NCI-H2196 (cell line): ENCODE data around the gene ORM2.
A peak's percentile ranks its signal among the peaks of the same experiment; 100 is the strongest.

Experiments
- DNase-seq: peaks from one replicate; lab custom pipeline; 2025; ENCODE audit not compliant: unreplicated experiment; lab: John Stamatoyannopoulos, UW

ORM2 gene

DNA sequence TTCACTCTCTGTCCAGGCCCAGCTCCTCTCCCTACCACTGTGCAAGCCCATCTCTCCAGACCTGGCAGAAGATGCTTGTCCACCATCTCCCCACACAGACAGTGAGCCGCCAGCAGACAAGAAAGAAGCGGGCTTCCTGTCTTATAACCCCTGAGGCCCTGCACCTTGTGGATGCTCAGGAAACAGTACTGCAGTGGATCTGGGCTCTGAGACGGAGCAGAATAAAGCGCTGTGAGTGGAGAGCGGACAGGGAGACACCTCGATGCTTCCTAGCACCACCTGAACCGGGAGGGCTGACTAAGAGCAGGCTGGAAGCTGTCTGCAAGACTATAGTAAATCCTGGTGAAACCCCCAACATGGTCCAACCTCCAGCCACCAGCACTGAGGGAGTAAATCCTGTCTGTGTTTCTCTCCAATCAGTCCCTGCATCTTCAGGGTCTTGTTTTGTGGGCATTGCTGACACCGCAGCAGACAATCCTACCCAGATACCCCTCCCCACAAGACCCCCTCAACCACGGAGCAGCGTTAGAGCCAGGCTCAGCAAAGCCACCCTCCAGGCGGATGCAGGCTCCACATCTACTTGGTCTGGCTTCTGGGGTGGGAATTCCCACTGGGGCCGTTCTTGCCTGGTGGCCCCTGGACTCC, 18.7 kb downstream of the ORM2 start:
- no peak for DNase-seq

DNA sequence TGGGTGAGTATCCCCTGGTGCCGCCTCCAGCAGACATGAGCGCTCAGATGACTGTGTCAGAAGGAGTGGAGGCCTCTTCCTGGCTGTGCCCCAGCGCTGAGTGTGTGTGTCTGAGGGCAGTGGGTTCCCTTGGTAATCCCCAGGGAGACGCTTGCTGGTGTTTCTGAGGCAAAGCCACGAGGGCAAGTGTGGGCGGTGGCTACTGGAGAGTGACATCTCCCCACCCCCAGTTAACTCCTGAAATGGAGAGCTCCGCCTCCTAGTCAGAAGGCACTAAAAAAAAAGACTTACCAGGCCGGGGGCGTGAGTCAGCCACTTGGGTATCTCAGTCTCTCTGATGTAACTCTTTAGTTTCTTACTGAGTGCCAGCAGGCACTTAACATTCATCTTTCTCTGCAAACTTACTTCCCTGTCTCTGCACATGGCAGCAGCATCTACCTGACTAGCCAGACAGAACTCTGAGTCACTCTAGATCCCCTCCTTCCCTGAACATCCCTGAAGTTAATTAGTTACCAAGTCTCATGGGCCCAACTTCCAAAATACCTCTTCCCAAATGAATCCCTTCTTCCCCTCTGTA, 19.3 kb downstream of the ORM2 start:
- peak; percentile 12 for DNase-seq

GRCh38 chr9:114349713-114350480, 20.2 kb downstream of the ORM2 start:
- DNase-seq = no peak

DNA sequence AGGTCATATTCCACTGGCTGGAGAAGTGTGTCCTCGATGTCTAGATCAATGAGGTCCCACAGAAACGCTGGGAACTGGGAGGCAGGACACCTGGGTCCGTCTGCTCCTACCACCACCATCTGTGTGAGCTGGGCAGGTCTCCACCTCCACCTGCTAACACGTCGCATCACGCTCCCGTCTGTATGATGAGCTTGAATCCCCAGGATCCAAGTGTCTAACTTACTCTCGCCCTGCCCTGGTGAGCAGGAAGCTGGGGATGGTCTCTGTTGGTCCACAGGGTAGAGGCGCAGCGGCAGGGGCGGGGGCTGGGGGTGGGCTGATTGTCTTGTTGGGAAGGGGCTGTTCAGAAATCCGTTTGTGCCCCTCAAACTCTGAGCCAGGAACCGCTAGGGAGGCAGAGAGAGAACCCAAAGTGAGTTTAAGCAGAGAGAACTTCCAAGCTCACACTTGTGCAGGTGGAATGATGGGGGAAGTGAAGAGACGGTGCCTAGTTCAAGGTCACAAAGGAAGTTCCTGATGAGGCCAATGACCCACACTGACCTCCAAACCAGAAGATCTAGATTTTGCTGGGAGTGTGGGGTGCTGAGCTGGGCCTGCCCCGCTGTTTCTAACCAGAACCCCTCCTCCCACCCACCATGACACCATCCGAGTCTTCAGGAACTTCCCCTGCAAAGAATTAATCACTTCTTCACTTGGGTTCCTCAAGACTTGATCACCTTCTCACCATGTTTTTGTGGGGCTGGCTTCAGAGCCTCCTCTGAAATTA, 21.1 kb downstream of the ORM2 start:
- DNase-seq = no peak

DNA sequence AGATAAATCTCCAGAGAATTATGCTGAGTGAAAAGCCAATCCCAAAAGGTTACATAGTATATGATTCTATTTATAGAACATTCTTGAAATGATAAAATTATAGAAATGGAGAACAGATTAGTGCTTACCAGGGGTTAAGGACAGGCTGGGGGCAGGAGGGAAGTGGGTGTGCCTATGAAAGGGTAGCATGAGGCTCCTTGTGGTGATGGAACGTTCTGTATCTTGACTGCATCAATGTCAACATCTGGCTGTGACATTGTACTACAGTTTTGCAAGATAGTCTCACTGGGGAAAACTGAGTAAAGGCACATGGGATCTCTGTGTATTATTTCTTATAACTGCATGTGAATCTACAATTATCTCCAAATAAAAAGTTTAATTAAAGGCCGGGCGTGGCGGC, 22.3 kb downstream of the ORM2 start:
- DNase-seq = no peak

- DNase-seq = no peak
Observed at GRCh38 chr9:114355821-114356220, 26.2 kb downstream of the ORM2 start.

GRCh38 chr9:114356792-114357191, 27.1 kb downstream of the ORM2 start:
- no peak for DNase-seq

DNA sequence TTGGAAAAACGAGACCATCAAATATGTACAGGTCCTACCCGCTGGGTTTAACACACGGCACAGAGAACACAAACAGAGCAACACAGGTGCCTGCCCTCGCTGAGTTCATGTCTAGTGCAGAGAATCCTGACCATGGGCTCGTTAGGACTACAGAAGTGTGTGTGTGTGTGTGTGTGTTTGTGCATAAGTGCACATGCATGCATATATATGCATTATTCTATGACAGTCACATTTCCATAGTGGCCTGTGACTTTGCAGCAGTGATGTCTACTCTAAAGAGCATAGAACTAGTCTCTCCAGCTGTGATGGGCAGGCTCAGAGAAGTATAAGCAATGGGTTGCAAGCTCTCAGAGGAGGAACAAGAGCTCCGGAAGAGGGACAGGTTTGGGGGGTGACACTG, 27.7 kb downstream of the ORM2 start:
- no peak for DNase-seq

GRCh38 chr9:114357911-114358328, 28.3 kb downstream of the ORM2 start:
- DNase-seq = no peak

DNA sequence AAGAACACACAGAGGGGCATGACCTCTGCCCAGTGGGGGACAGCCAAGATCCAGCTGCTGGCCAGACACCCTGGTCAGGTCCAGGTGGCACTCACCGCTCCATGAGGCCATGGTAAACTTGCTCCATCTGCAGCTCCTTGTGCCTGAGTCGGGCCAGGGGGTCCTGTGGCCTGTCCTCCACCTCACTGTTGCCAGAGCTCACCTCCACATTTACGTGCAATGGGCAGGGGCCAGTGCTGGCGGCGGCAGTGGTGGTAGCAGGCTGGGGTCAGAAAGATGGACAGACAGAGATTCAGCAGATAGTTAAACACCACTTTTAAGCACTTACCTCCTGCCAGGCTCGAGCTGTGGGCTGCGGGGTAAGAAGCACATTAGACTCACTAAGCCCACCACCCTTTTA, 30.1 kb downstream of the ORM2 start:
- DNase-seq = no peak

- no peak for DNase-seq
Observed at GRCh38 chr9:114361542-114361941, 31.9 kb downstream of the ORM2 start.

DNA sequence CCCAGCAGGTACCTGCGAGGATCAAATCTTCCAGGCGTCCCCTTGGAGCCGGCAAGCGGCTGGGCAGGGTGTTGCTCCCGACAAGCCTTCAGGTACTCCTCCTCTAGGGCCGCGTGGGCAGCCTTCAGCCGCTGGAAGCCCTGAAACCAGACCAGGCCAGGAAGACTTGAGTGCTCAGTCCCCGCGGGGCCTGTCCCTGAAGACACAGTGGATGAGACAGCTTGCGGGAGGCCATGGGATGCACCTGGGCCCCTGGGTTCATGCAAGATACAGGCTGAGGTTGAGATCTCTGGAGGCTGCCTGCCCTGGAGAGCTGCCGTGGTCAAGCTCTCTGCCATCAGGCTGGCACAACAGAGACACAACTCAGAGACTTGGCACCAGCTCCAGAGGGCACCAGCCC, 32.7 kb downstream of the ORM2 start:
- no peak for DNase-seq

GRCh38 chr9:114363424-114363823, 33.8 kb downstream of the ORM2 start:
- DNase-seq = no peak

- no peak for DNase-seq
Observed at GRCh38 chr9:114364134-114365041, 34.7 kb downstream of the ORM2 start.

DNA sequence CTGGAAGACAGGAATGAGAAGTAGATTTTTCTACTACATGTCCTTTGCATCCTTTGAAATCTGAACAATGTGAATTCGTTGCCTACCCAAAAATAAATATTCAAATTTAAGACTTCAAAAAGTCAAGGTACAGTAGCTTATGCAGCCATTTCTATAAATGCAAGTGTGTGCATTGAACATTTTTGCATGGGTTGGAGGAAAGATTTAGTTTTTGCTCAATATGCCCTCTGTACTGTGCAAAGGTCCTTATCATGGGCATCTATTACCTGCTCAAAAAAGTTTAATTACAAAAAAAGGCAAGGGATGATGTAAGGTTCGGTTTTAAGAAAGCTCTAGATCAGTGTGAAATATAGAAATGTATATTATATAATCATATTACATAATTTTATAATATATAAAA, 35.5 kb downstream of the ORM2 start:
- no peak for DNase-seq

- no peak for DNase-seq
Observed at GRCh38 chr9:114366334-114367128, 36.9 kb downstream of the ORM2 start.

GRCh38 chr9:114367366-114367765, 37.7 kb downstream of the ORM2 start:
- no peak for DNase-seq

GRCh38 chr9:114367772-114368569, 38.3 kb downstream of the ORM2 start:
- DNase-seq = no peak
